HUES64 (cell line): ENCODE measurements around the gene POLR3C.

Experiments used
- H3K27ac ChIP-seq: 2 replicates; pipeline ENCODE4 v1.7.0; 2013; ENCODE audit warnings: low read depth, low read length, inconsistent platforms
- H3K27me3 ChIP-seq: 2 replicates; pipeline ENCODE4 v1.6.1; 2013; ENCODE audit warnings: mild to moderate bottlenecking, low read length; ENCODE audit not compliant: insufficient read depth
- H3K36me3 ChIP-seq: 2 replicates; pipeline ENCODE4 v1.6.1; 2013; ENCODE audit warnings: mild to moderate bottlenecking, low read length; ENCODE audit not compliant: insufficient read depth
- H3K4me1 ChIP-seq: 2 replicates; pipeline ENCODE4 v1.6.1; 2013; ENCODE audit warnings: mild to moderate bottlenecking, low read length, moderate library complexity; ENCODE audit not compliant: insufficient read depth
- H3K4me3 ChIP-seq: 2 replicates; pipeline ENCODE4 v1.5.1; 2013; ENCODE audit warnings: mild to moderate bottlenecking, low read length, moderate library complexity
- H3K9ac ChIP-seq: 2 replicates; pipeline ENCODE4 v1.6.1; 2013; ENCODE audit warnings: mild to moderate bottlenecking, low read depth, low read length
- H3K9me3 ChIP-seq: 2 replicates; pipeline ENCODE4 v1.6.1; 2013; ENCODE audit warnings: low read depth, low read length; ENCODE audit not compliant: insufficient read depth
- WGBS: fragments of 150-250, 120-280 bp; methylation state at CpG from one replicate; pipeline ENCODE4 v1.1.7; 2013; ENCODE audit warnings: missing lambda C conversion rate; 5-methylcytosine and 5-hydroxymethylcytosine counted together

The POLR3C gene

GRCh38 chr1:145878724-145879123, 54.7 kb downstream of the POLR3C start:
- Histone ChIP-seq H3K4me3 (no peak overlapping the region), H3K4me1 (peaks cover 17% of the 10 kb centered on the region), H3K27me3 (peaks cover 17% of the 10 kb centered on the region), H3K9me3 (no peaks in the 10 kb centered on the region), H3K9ac (no peak overlapping the region), H3K27ac (no peak overlapping the region), H3K36me3 (no peaks in the 10 kb centered on the region)
- 95% methylated on average over 2 of the region's 2 CpGs for WGBS

- peaks cover 17% of the 10 kb centered on the region for H3K4me1 ChIP-seq
- H3K9me3 ChIP-seq: no peaks in the 10 kb centered on the region
- no peak overlapping the region for H3K4me3 ChIP-seq
- peaks cover 21% of the 10 kb centered on the region for H3K27me3 ChIP-seq
- no peak overlapping the region for H3K27ac ChIP-seq
- WGBS: 37% methylated on average over 3 of the region's 5 CpGs
- no peaks in the 10 kb centered on the region for H3K36me3 ChIP-seq
- H3K9ac ChIP-seq: no peak overlapping the region
These were observed 55.8 kb downstream of the POLR3C start for GRCh38 chr1:145879775-145880174.

GRCh38 chr1:145884675-145885074, 60.7 kb downstream of the POLR3C start:
- H3K27ac ChIP-seq: no peak overlapping the region
- H3K4me1 ChIP-seq: peaks cover 11% of the 10 kb centered on the region
- no peak overlapping the region for H3K4me3 ChIP-seq
- 81% methylated on average over 1 of the region's 1 CpG for WGBS
- H3K27me3 ChIP-seq: peaks cover 29% of the 10 kb centered on the region
- H3K36me3 ChIP-seq: no peaks in the 10 kb centered on the region
- no peak overlapping the region for H3K9ac ChIP-seq
- H3K9me3 ChIP-seq: no peaks in the 10 kb centered on the region

- Histone ChIP-seq H3K4me1 (peaks cover 3% of the 10 kb centered on the region; the same call in 1 of the 2 replicates), H3K9me3 (no peaks in the 10 kb centered on the region), H3K4me3 (peak within 1 kb of the TSS; percentile 91), H3K27ac (no peak within 1 kb of the TSS), H3K36me3 (no peaks in the 10 kb centered on the region), H3K9ac (no peak within 1 kb of the TSS), H3K27me3 (peaks cover 29% of the 10 kb centered on the region)
- WGBS: under 1% methylated on average over 36 of the region's 36 CpGs
These were observed 61.8 kb downstream of the POLR3C start, which contains the start of gene ANKRD35 for GRCh38 chr1:145885738-145886287. ANKRD35 (minus strand) TSS chr1:145885866; CDS start chr1:145885758, 108 bp downstream.

GRCh38 chr1:145886390-145886789, 62.4 kb downstream of the POLR3C start:
- H3K4me1 ChIP-seq: peaks cover 7% of the 10 kb centered on the region
- no peaks in the 10 kb centered on the region for H3K36me3 ChIP-seq
- WGBS: 57% methylated on average over 9 of the region's 11 CpGs
- peak overlapping the region; percentile 91 for H3K4me3 ChIP-seq
- H3K9me3 ChIP-seq: no peaks in the 10 kb centered on the region
- H3K27me3 ChIP-seq: peaks cover 29% of the 10 kb centered on the region
- no peak overlapping the region for H3K27ac ChIP-seq
- H3K9ac ChIP-seq: no peak overlapping the region

- Histone ChIP-seq H3K9me3 (no peaks in the 10 kb centered on the region), H3K9ac (no peak overlapping the region), H3K27me3 (peaks cover 29% of the 10 kb centered on the region), H3K4me1 (peaks cover 10% of the 10 kb centered on the region), H3K4me3 (no peak overlapping the region; the same call in 1 of the 2 replicates), H3K36me3 (no peaks in the 10 kb centered on the region), H3K27ac (no peak overlapping the region)
- 21% methylated on average over 8 of the region's 8 CpGs for WGBS
These were observed 62.8 kb downstream of the POLR3C start for GRCh38 chr1:145886816-145887215.

GRCh38 chr1:145887631-145888030, 63.6 kb downstream of the POLR3C start:
- Histone ChIP-seq H3K4me1 (peaks cover 16% of the 10 kb centered on the region), H3K9me3 (no peaks in the 10 kb centered on the region), H3K27ac (no peak overlapping the region), H3K36me3 (no peaks in the 10 kb centered on the region), H3K27me3 (peaks cover 28% of the 10 kb centered on the region), H3K4me3 (no peak overlapping the region), H3K9ac (no peak overlapping the region)
- 73% methylated on average over 4 of the region's 5 CpGs for WGBS

GRCh38 chr1:145889722-145890121, 65.7 kb downstream of the POLR3C start:
- no peaks in the 10 kb centered on the region for H3K36me3 ChIP-seq
- H3K4me1 ChIP-seq: peaks cover 17% of the 10 kb centered on the region
- no peaks in the 10 kb centered on the region for H3K9me3 ChIP-seq
- peaks cover 9% of the 10 kb centered on the region for H3K27me3 ChIP-seq
- no peak overlapping the region for H3K4me3 ChIP-seq
- H3K27ac ChIP-seq: no peak overlapping the region
- no peak overlapping the region for H3K9ac ChIP-seq
- WGBS: 89% methylated on average over 3 of the region's 3 CpGs

- no peaks in the 10 kb centered on the region for H3K27me3 ChIP-seq
- H3K27ac ChIP-seq: no peak overlapping the region
- no peak overlapping the region for H3K4me3 ChIP-seq
- no peaks in the 10 kb centered on the region for H3K9me3 ChIP-seq
- no peak overlapping the region for H3K9ac ChIP-seq
- peaks cover 17% of the 10 kb centered on the region for H3K4me1 ChIP-seq
- WGBS: 94% methylated on average over 1 of the region's 1 CpG
- no peaks in the 10 kb centered on the region for H3K36me3 ChIP-seq
These were observed 67.1 kb downstream of the POLR3C start for GRCh38 chr1:145891143-145891542.

GRCh38 chr1:145891587-145892485, 67.8 kb downstream of the POLR3C start:
- H3K4me3 ChIP-seq: peak overlapping the region; percentile 42
- peak overlapping the region; percentile 38 for H3K9ac ChIP-seq
- H3K27ac ChIP-seq: peak overlapping the region; percentile 36; the same call in 1 of the 2 replicates
- H3K27me3 ChIP-seq: no peaks in the 10 kb centered on the region
- peaks cover 17% of the 10 kb centered on the region for H3K4me1 ChIP-seq
- no peaks in the 10 kb centered on the region for H3K36me3 ChIP-seq
- 0% methylated on average over 4 of the region's 6 CpGs for WGBS
- no peaks in the 10 kb centered on the region for H3K9me3 ChIP-seq

- Histone ChIP-seq H3K4me1 (peaks cover 16% of the 10 kb centered on the region), H3K36me3 (no peaks in the 10 kb centered on the region), H3K9me3 (no peaks in the 10 kb centered on the region), H3K27me3 (no peaks in the 10 kb centered on the region), H3K4me3 (peak overlapping the region; percentile 42), H3K9ac (peak overlapping the region; percentile 38), H3K27ac (peak overlapping the region; percentile 36; the same call in 1 of the 2 replicates)
- WGBS: 79% methylated on average over 3 of the region's 3 CpGs
These were observed 68.6 kb downstream of the POLR3C start for GRCh38 chr1:145892486-145893087.
